Stimulated activated naive CD4-positive, alpha-beta T cell treated with Interleukin-2 at 50 U/mL for 16 hours (primary cell): ENCODE data around the gene TNIP1.

Experiments used
- DNase-seq: peaks from one replicate; lab custom pipeline; 2025; lab: John Stamatoyannopoulos, UW

Gene TNIP1

DNA sequence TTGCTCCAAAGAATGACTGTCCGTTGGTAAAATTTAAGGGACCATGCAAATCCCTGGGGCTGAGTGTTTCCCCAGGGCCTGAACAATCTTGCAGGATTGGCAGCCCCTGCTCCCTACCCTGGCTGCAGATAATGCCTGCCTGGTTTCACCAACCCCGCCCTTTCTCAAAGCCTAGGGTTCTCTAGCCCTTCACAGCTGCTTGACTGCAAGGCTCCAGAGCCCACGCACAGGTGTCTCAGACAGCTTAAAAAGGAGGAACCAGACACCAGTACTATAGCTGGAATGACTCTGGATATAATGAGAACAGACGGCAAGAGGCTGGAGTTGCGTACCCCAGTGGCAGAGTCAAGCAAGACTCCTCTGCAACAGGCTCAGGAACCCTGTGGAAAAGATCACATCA is 25.2 kb upstream of the TNIP1 start:
- DNase-seq, result no peak

DNA sequence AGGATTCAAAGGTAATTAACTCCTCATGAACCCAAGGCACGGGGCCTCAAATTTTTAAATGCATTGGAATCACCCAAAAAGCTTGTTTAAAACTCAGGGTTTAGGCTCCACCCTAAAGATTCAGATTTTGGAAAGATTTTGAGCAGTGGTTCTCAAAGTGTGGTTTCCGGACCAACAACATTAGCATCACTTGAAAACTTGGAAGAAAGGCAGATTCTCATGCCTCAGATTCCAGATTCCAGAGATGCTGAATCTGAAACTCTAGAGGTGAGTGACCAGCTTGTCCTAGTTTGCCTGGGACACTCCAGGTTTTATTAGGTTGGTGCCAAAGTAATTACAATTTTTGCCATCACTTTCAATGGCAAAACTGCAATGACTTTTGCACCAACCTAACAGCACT is 24.7 kb upstream of the TNIP1 start:
- DNase-seq, result no peak

DNA sequence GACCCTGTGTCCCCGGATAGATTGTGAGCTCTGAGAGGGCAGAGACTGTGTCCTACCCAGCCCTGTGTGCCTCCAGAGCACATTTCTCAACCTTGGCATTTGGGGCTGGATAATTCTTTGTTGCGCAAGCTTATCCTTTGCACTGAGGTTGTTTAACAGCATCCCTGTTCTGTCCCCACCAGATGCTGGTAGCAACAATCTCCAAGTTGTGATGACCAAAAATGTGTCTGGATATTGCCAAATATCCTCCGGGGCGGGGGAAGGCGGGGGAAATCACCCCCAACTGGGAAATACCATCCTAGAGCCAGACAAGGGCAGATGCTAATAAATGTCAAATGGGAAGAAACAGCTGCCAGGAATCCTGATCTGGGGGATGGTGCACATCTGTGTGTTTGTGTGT is 24.0 kb upstream of the TNIP1 start:
- DNase-seq, result no peak

DNA sequence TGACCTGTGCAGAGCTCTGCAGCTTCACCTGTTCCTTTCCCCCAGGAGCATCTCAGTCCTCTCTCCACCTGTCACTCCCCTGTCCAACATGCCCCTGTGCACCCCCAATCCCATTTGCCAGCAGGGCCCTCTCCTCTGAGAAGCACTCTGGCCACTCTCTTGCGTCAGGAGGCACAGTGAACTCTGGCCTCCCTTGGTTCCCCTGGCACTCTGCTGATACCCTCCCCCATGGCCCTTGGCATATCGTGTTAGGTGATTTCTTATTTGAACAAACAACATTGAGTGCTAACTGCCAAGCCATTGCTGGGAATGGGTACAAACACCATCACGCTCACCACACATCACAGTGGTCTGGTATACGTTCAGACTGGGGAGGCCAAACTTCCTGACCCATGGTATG is 20.9 kb upstream of the TNIP1 start:
- no peak for DNase-seq

DNA sequence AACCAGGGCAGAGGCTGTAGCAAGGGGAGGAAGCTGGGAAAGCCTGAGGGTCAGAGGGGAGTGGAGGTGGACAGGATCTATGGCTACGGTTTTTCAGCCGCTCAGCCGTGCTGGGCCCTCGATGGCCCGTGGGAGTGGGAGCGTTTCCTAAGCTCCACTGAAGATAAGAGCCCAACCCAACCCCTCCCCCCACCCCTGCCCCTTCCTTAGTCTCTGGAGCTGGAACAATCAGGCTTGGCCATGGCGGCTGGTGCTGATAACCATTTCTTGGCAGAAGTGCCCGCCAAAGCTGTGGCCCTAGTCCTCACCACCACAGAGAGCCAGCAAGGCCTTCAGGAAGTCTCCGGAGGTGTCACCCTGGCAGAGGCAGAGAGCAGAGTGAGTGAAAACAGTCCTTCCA is 20.3 kb upstream of the TNIP1 start:
- DNase-seq, result no peak

DNA sequence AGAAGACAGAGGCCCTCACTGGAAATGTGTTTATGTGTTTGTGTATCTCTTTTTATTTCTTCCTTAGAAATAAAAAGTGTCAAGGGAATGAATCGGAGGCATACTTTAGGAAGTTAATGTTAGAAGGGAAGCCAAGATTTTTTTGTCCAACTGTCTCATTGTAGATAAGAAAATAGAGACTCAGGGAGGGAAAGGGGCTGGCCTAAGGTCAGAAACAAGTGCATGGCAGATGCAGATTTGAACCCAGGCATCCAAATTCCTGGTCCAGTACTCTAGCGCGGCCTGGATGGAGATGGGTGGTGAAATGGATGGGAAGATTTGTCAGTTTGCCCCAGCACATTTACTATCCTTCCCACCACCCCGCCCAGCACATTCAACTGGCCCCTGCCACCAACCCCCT is 19.8 kb upstream of the TNIP1 start:
- DNase-seq, result no peak

DNA sequence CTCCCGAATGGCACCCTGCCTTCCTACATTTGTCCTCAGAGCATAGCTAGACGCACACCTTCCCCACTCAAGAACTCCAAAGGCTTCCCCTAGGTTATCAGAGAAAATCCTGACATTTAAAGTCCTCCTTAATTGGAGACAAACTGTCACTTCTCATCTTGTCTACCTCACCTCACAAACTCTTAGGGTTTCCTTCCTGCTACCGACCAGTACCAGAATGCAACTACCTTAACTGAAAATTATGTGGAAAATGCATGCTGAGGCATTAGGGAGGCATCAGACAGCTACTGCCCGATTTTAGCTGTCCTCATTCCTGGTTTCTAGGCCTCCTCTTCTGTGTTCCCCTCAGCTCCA is 17.9 kb upstream of the TNIP1 start:
- DNase-seq, result no peak

DNA sequence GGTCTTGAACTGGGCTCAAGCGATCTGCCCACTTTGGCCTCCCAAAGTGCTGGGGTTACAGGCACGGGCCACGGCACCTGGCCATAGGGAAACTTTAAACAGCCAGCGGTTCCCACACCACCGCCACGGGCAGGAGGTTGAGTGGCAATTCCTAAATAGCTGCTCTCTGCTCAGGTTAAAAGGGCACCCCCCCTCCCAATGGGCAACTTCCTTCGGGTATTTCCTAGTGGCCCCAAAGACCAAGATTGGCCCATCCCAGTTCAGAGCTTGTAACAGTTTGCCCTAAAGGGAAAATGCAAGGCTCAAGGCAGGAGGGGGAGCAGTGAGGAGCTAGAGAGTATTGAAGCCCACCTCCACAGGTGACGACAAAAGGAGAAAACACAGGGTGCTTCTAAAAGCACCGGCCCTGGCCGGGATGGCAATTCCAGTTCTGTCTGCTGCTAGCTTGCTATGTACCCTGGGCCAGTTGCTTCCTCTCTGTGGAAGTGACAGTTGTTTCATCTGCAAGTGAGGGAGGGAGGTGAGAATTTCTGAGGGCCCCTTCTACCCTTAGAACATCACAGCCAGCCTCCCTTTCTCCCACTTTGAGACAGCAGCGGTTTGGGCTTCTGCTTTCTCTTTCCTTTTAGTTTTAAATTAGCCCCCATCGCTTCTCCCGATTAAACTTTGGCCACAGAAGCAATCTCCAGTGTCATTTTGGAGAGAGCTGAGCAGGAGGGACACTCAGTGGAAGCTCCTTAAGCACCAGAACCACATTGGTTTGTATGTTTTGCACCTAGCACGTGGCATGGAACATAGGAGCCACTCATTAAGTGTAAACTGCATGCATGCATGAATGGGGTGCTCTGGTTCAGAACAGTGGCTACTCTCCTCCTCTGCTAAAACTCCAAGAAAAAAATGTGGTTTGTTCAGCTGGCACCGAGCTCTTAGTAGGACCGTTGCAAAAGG is 17.3 kb upstream of the TNIP1 start:
- peak; percentile 20 for DNase-seq

DNA sequence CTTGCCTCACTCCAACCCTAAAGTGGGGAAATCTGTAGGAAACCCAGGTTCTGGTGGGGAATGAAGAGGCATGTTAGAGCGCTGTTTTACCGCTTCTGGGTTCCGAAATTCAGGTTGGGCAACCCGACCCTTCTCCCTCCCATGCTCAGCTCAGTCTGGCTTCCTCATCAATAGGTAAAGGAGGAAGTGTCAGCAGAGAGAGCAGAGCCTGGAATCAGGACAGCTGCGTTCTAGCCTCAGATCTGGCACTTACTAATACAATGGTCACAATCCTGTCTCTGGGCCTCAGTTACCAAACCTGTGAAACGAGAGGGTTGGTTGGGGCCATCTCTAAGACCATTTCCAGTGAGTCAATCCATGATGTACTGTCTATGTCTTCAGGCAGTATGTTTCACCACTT is 16.2 kb upstream of the TNIP1 start:
- DNase-seq, result no peak

DNA sequence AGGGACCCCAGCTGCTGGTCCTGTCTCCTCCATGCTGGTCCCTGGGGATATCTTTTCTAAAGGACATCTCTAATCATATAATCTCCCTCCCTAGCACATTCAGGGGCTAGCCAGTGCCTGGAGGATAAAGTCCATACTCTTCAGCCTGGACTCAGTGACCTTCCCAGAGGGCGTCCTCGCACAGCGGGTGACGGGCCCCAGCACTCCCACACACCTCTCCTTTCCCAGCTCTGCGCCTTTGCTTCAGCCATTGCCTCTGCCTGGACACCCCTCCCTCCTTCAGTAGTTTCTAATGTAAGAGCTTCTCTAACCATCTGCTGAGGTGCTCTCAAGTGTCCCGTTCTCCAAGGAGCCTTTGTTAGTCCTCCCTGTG is 15.2 kb upstream of the TNIP1 start:
- no peak for DNase-seq

DNA sequence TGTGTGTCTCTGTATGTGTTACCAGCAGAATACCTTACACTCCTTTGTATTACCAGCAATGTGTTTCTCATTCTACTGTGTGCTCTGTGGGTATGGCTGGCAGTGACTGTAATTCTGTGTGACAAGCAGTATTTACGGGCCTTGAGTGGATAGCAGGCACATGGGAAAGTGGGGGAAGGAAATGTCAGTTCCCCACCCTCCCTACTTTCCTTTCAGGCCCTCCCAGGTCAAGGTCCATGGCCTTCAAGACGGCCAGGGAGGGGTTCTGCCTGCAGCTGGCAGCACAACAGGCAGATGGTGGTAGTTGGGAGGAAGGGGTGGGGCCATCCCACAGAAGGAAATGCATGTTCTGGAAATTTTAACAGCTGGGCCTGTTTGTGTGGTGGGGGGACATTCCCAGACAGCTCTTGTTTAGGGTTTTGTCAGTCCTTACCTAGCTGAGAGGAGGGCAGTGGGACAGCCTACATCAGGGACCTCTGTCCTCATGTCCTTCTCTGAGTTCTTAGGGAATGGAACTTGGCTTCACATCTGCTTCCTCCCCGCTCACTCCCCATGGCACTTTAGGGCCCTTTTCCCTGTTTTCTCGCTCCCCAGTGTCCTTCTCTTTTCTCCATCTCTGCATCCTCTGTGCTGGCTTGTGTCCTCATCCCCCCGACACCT is 14.6 kb upstream of the TNIP1 start:
- DNase-seq, result no peak

DNA sequence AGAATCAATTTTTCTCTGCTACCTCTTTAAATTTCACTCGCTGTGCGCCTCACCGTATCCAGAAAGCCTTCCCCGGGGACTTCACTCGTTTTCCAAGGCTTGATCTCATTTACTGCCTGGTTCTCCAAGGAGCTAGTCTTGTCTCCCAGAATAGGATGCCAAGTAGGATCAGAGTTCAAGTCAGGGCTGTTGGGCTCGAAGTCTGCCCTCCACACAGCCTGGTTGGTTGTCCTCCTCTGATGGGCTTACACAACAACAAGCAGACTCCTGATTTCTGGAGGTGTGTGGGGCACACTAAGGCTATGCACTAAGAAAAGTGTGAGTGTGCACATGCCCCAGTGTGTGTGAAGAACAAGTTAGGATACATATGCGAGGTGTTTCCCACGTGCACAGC is 14.0 kb upstream of the TNIP1 start:
- no peak for DNase-seq

DNA sequence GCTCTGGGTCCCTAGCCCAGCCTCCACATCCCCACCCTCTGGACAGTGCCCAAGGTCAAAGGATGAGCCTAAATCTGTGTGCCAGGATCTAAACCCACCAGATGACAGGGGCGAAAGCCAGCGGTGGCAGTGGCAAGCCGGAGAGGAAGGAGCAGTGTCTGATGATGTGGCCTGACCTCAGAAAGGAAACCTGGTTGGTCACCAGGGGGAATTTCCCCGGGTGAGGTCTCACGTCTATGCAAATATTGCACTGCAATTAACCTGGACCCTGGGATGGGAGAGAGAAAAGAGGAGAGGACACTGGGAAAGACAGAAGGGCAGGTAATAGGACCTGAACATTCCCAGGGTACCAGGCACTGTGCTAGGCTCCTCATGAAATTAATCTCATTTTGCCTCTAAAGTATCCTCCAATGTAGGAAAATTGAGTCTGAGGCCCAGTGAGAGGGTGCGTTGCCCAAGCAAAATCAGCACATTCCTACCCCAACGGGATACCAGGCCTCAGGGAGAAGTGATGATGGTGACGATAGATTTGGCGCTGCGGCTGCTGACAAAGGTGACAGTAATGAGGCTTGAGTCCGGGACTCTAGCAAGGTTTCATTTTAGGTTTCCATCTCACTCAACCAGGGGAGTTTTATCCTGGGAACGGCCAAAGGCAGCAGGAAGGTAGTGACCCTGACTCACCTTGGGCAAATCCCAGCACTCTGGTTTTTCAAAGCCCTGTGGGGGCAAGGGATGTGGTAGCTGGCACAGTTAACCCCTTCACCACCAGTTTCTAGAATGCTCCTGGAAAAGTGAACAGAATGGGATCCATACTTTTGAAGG is 13.4 kb upstream of the TNIP1 start:
- DNase-seq, result peak; percentile 60

DNA sequence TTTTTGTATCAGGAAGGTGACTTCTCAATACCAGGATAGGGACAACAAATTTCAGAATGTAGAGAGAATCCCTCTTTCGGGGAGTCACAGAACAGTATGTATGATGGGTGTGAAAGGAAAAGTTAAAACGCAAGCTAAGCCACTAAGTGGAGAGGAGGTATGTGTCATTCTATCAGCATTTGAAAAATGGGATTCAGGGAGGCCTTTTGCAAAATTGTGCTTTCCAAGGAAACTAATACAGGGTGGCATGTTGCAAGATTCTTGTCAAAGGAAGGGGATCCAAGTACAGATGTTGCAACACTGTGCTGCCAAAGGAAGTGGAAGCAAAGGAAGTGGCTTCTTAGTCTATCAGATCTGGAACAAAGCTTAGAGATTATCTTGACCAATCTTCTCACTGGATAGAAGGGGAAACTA is 12.6 kb upstream of the TNIP1 start:
- no peak for DNase-seq

DNA sequence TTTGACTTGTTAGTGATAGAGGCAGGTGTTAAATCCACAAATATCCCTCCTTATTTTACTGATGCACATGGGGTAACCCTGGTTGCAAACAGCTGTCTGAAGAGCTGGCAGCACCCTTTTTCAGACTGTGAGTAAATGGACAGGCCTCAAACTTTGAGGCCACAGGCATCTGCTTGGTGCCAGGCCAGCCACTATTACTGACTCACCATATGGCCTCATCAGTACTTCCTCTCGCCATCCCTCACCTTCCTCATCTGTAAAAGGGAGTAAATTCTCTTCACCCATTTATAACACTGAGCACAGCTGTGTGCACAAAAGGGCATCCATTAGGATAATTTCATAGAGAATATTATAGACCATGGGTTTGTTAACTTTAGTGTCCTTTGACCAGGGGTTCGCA is 11.9 kb upstream of the TNIP1 start:
- DNase-seq, result no peak

DNA sequence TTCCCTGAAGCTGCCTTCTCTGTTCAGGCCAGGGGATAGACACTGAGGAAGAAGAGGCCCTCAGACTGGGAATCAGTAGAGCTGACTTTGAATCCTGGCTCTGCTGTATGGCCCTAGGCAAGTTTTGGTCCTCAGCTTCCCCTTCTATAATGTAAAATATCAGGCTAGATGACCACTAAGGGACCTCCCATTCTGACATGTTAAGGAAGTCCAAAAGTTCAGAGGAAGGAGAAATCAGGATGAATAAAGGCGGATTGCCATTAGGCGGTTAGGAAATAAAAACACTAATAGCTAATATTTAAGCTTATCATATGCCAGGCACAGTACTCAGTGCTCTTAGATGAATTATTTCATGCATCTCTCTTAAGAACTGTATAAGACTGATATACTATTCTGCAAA is 8.9 kb upstream of the TNIP1 start:
- DNase-seq, result no peak

DNA sequence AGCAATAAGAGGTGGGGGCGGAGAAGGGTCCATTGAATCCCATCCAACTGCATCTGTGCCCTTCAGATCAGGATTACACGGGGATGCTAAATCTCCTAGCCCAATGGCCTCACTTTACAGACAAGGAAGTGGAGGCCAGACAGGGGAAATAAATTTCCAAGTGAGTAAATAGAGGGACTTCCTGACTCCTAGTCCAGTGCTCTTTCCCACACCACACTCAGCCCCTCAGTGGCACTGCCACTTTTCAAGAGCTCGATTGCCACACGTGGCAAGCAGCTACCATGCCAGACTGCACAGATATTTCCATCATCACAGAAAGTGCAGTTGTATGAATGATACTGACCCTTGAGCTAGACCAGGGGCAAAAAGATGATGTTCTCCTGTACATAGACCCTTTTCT is 8.2 kb upstream of the TNIP1 start:
- DNase-seq, result no peak

DNA sequence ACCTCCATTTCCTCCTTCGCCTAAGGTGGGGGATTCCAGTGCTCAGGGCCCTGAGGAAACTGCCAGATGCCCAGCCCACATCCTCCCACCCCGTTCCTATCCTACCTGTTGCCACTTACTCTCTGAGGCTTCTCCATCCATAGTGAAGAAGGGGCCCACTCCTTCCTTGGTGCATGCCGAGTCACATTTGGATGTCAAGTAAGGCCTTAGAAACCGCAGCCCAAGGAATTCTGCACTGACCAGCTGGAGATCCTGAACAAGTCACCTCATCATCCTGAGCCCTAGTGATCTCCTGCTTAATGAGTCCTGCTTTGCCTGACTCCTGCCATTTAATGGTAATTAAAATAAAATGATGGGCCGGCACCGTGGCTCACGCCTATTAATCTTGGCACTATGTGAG is 6.7 kb upstream of the TNIP1 start:
- no peak for DNase-seq

DNA sequence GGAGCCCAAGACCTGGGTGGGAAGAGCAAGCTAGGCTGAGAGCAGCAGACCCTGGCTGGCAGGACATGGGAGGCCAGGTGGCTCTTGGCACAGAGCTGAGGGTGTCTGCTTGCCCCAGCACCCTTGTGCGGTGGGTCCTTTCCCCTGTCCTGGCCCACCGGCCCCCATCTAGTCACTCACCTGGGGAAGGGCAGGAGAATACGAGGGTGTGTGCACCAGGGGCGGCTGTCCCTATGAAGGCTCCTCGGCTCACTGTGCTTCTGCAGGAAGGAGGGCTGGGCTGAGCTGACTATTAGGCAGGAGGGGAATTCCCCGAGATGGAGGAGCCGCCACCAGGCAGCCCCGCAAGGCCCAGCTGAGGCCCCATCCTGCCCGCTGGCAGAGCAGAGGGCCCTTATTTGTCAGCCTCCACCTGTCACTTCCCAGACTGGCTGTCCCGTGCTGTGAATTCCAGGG is 6.1 kb upstream of the TNIP1 start:
- DNase-seq, result peak; percentile 74

DNA sequence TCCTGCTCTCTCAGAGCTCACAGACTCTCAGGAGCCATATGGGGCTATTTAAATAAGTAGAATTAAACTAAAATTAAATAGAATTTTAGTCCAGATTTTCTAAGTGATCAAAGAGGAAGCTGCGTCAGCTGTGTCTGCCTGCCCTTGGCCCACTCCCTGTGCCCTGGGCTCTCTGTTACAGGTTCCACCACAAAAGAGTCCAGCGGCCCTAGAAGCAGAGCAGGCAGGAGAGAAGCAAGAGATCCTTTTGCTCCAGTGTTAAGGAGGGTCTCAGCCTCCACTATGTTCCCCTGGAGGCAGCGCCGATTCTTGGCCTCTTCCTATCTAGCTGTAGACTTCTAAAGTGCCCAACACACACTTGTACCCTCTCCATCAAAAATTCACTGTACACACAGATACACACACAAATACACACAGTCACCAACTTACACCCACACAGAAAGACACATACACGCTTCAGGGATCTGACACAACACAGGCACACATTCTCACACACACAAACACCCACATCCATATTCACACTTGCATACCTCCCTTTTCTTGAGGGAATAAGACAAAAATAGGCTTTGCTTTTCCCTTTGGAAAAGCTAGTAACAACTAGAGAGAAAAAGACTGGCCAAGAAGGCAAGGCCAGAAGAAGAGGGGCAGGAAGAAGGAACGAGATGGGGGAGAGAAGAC is 5.5 kb upstream of the TNIP1 start:
- no peak for DNase-seq

DNA sequence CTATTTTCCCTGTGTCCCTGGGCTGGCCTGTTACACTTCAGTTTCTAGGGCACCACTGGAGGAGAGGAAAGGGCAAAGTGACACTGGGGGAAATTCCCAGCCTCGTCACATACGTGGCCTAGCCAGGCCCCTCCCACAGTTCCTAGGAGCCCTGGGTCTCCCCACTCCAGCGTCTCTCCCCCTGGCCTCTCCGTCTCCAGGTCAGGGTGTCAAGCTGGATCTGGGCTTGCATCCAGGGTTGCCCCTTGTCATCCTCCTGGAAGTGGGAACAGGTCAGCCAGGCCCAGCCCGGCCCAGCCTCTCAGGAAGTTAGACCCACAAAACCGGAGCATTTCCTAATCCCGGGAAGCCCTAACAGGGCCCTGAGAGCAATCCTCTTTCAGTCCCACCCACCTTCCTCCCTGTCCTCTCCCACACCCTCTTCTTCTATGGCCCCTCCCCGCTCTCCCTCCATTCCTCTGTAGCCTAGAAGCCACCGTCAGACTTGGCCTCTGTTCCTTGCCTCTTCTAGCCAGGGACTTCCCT is 4.7 kb upstream of the TNIP1 start:
- peak; percentile 42 for DNase-seq

DNA sequence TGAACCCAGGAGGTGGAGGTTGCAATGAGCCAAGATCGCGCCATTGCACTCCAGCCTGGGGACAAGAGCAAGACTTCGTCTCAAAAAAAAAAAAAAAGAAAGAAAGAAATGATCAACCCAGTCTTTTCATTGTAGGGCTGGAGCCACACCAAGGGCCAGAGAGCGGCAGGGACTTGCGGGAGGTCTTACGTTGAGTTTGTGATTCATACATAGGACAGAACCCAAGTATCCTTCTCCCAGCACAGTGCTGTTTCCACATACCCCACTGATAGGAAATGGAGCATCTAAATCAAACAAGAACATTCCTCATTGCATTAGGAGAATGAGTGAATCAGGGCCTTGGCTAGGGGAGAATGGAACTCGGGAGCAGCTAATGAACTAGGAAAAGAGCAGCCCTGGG is 3.5 kb upstream of the TNIP1 start:
- DNase-seq, result no peak
